Measurements from ENCODE around the gene RAB33B.

- TF ChIP-seq CTCF (IDR thresholded peaks at IDR 0.05; ENCODE audit: low read length) (no peak), EZH2 (optimal IDR thresholded peaks at IDR 0.05; ENCODE audit: low read depth, low read length) (no peak)
These were observed 4.6 kb downstream of the RAB33B start for GRCh38 chr4:139458543-139458942.

All from MM.1S (cell line).